Cortex of kidney (tissue), 1 donor: ENCODE measurements around the gene CYP4V2.

Source experiments
- DNase-seq: peaks from one replicate; lab custom pipeline; 2025; lab: John Stamatoyannopoulos, UW

The CYP4V2 gene

GRCh38 chr4:186188107-186188506 lies 3.3 kb upstream of the CYP4V2 start:
- DNase-seq: no peak

GRCh38 chr4:186189656-186190055 lies 1.7 kb upstream of the CYP4V2 start:
- no peak for DNase-seq

GRCh38 chr4:186190581-186191199 lies 677 bp upstream of the CYP4V2 start:
- no peak for DNase-seq

GRCh38 chr4:186192066-186192612 lies 772 bp downstream of the CYP4V2 start:
- DNase-seq: no peak

GRCh38 chr4:186193851-186194250 lies 2.5 kb downstream of the CYP4V2 start:
- no peak for DNase-seq

- no peak for DNase-seq
Observed at GRCh38 chr4:186196063-186196462, 4.7 kb downstream of the CYP4V2 start.

GRCh38 chr4:186200516-186200915 lies 9.1 kb downstream of the CYP4V2 start:
- no peak for DNase-seq

GRCh38 chr4:186201010-186201409 lies 9.6 kb downstream of the CYP4V2 start:
- DNase-seq: no peak

- no peak for DNase-seq
Observed at GRCh38 chr4:186201535-186202230, 10.3 kb downstream of the CYP4V2 start.

GRCh38 chr4:186202490-186203140 lies 11.2 kb downstream of the CYP4V2 start:
- no peak for DNase-seq

GRCh38 chr4:186203406-186203805 lies 12.0 kb downstream of the CYP4V2 start:
- DNase-seq: no peak

GRCh38 chr4:186204103-186204559 lies 12.8 kb downstream of the CYP4V2 start:
- DNase-seq: no peak

- no peak for DNase-seq
Observed at GRCh38 chr4:186204686-186205085, 13.3 kb downstream of the CYP4V2 start.

GRCh38 chr4:186205156-186205555 lies 13.8 kb downstream of the CYP4V2 start:
- DNase-seq: no peak

GRCh38 chr4:186216465-186217024 lies 25.2 kb downstream of the CYP4V2 start:
- no peak for DNase-seq

GRCh38 chr4:186217733-186218293 lies 26.4 kb downstream of the CYP4V2 start:
- no peak for DNase-seq

- DNase-seq: no peak
Observed at GRCh38 chr4:186221624-186222023, 30.3 kb downstream of the CYP4V2 start.

- no peak for DNase-seq
Observed at GRCh38 chr4:186225848-186226247, 34.5 kb downstream of the CYP4V2 start.

GRCh38 chr4:186226521-186227189 lies 35.3 kb downstream of the CYP4V2 start:
- DNase-seq: no peak

- DNase-seq: no peak
Observed at GRCh38 chr4:186227221-186227620, 35.9 kb downstream of the CYP4V2 start, which contains the start of gene KLKB1. KLKB1 (plus strand) TSS chr4:186227507; CDS start chr4:186228196, 689 bp downstream.

- DNase-seq: no peak
Observed at GRCh38 chr4:186227744-186228513, 36.6 kb downstream of the CYP4V2 start.
